Heart right ventricle (tissue), 16 donors: ENCODE measurements around the gene GLRA3. TPM values are rescaled to one million over a fixed set of nuclear protein-coding genes. Genes with fewer than 3 reads are reported as not detected.

Source experiments
- ATAC-seq, 8 donors: fragments of 200-7000 bp; cut with Tn5 transposase; one replicate each; pipeline ENCODE4 v1.9.1; 2020; ENCODE audit warnings: mild to moderate bottlenecking in 8 of 8, moderate library complexity in 8 of 8, moderate number of reproducible peaks in 1 of 8
- DNase-seq, 2 donors: peaks; one replicate each; pipeline ENCODE4 v3.0.0-alpha.2; 2020
- H3K27ac ChIP-seq, 10 donors: fragments of 200-600 bp; sonication (generic) in 2 of 10; one replicate each; pipeline versions ENCODE4 v1.5.0 to v1.8.0; 2020 to 2022; ENCODE audit warnings: mild to moderate bottlenecking in 3 of 10
- H3K27me3 ChIP-seq, 7 donors: fragments of 200-600 bp; one replicate each; pipeline ENCODE4 v1.8.0; 2021 to 2022; ENCODE audit warnings: mild to moderate bottlenecking in 2 of 7
- H3K36me3 ChIP-seq, 9 donors: fragments of 200-600 bp; sonication (generic) in 1 of 9; one replicate each; pipeline versions ENCODE4 v1.5.0 to v1.8.0; 2020 to 2022; ENCODE audit warnings: mild to moderate bottlenecking in 2 of 9
- H3K4me1 ChIP-seq, 9 donors: fragments of 200-600 bp; sonication (generic) in 1 of 9; one replicate each; pipeline versions ENCODE4 v1.5.0 to v1.8.0; 2020 to 2022; ENCODE audit warnings: mild to moderate bottlenecking in 4 of 9
- H3K4me3 ChIP-seq, 10 donors: fragments of 200-600 bp; sonication (generic) in 2 of 10; one replicate each; pipeline versions ENCODE4 v1.5.0 to v1.8.0; 2020 to 2022; ENCODE audit warnings: mild to moderate bottlenecking in 7 of 10, moderate library complexity in 2 of 10
- H3K9me3 ChIP-seq, 11 donors: fragments of 200-600 bp in 10 of 11; sonication (generic) in 2 of 11; one replicate each; pipeline versions ENCODE4 v1.5.0 to v1.8.0; 2013 to 2022; ENCODE audit warnings: mild to moderate bottlenecking in 2 of 11, control low read depth in 1 of 11, moderate library complexity in 1 of 11
- WGBS, 2 donors: extraction: QIAGEN DNeasy Blood & Tissue Kit; methylation state at CpG; one replicate each; pipeline ENCODE4 v1.1.7; 2013; ENCODE audit warnings: inconsistent platforms in 1 of 2; 5-methylcytosine and 5-hydroxymethylcytosine counted together
- intact Hi-C, 10 donors: fragments of 100-400 bp; cut with DNase I; formaldehyde crosslinking; loops; one replicate each; pipeline versions ENCODE4 v1.11.1 to v1.14.2; 2022
- polyA plus RNA-seq, 2 donors: library from polyadenylated mRNA; stranded (reverse); fragments of 200-250 nt; gene quantifications; one replicate each; pipeline ENCODE4 v1.2.3, GENCODE V29; 2013
- total RNA-seq, 10 donors: library from RNA; stranded (reverse); fragmentation: NEBNext Ultra II Directional in 3 of 10; extraction: Animal tissue kit (Norgen Biotek cat#: 25700) in 3 of 10; gene quantifications; one replicate each; pipeline versions ENCODE4 v1.2.1 to v1.2.4, GENCODE V29; 2021 to 2023
- TF ChIP-seq, protein P1 (sequence below), 9 donors: fragments of 200-600 bp; sonication (generic) in 2 of 9; IDR thresholded peaks; one replicate each; pipeline versions ENCODE4 v1.5.0 to v1.8.0; 2021 to 2022; ENCODE audit warnings: antibody characterized with exemption in 9 of 9, mild to moderate bottlenecking in 5 of 9, moderate library complexity in 1 of 9
- donor health status: Arrhythmogenic right ventricular cardiomyopathy.
- donor health status: ischemic (EF 13 %, LVEDD 7.1; RV severe dilation, severe dysfunction).
- donor health status: healthy with polysubstance abuse.
- donor health status: DM: no; HTN: yes; CAD: no.
- donor health status: DM: no; HTN: no; CAD: no.
- donor health status: ischemic (EF 25% LVEDD 6.9; RV normal size, moderate dysfunction).
- donor health status: ischemic (EF 25% LVEDD 5.7; RV mildly dilated, moderate dysfunction).
- donor health status: healthy.
- donor health status: DM: yes; HTN: yes; CAD: no.
- donor health status: Ischemic cardiomyopathy.
- donor health status: ischemic (EF 35%, LVEDD 5.7; RV mildly dilated, moderate dysfunction).
- donor health status: nonischemic (EF 11% LVEDD 7.7; RV severe dilation, severe dysfunction).
- donor health status: DM: yes; HTN: yes; CAD: no.
- donor health status: PGD.
- donor health status: ischemic (EF 29% LVEDD 5.4; RV normal size, mild dysfunction).
- donor health status: nonischemic (EF 23%, LVEDD 6.1; RV moderate dilation, normal function).

Gene GLRA3
- total and polyA plus RNA-seq, 12 donors: not detected

DNA sequence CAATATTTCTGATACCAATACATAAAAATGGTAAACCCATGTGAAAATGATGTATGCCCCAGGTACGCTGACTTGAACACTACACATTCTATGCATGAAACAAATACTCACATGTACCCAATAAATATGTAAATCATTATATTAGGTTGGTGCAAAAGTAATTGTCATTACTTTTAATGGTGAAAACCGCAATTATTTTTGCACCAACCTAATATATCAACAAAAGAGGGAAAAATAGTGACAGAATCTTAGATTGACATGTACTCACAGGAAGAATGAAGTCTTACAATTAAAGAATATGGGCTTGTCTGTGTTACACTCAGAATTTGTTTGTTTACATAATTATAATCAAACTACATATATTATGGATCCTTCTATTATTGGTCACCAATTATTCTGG lies 82.3 kb downstream of the GLRA3 start:
- H3K27me3 ChIP-seq: peaks cover 0 to 2% (median 0%) of the 10 kb centered on the region in 7 donors
- peaks cover 0 to 25% (median 3%) of the 10 kb centered on the region in 11 donors for H3K9me3 ChIP-seq
- no peaks in the 10 kb centered on the region for H3K4me1 ChIP-seq
- H3K36me3 ChIP-seq: no peaks in the 10 kb centered on the region
- H3K4me3 ChIP-seq: no peak overlapping the region
- intact Hi-C loops: no loop called here
- ATAC-seq (no peak), DNase-seq (no peak)
- no peak overlapping the region for H3K27ac ChIP-seq
- TF ChIP-seq, protein P1, sequence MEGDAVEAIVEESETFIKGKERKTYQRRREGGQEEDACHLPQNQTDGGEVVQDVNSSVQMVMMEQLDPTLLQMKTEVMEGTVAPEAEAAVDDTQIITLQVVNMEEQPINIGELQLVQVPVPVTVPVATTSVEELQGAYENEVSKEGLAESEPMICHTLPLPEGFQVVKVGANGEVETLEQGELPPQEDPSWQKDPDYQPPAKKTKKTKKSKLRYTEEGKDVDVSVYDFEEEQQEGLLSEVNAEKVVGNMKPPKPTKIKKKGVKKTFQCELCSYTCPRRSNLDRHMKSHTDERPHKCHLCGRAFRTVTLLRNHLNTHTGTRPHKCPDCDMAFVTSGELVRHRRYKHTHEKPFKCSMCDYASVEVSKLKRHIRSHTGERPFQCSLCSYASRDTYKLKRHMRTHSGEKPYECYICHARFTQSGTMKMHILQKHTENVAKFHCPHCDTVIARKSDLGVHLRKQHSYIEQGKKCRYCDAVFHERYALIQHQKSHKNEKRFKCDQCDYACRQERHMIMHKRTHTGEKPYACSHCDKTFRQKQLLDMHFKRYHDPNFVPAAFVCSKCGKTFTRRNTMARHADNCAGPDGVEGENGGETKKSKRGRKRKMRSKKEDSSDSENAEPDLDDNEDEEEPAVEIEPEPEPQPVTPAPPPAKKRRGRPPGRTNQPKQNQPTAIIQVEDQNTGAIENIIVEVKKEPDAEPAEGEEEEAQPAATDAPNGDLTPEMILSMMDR (IDR thresholded peaks at IDR 0.05): no peak
- 60 to 64% methylated on average over 2 of the region's 2 CpGs for WGBS, 2 donors

DNA sequence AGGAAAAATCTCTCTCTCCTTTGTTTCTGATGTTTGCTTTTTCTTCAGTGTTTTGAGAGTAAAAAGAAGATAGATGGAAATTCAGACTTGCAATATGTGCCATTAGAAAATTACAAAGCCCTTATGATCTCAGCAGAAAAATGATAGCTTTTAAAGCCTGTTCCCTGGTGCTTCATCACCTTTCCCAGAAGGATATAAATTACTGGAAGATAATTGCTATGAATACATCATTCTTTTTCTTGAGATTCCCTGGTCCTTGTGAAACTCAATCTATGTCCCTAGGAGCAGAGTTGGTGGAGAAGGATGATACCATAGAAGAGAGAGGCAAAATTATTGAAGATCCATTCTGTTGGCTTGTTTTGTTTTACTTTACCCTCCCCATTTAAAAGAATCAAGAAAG lies 86.5 kb downstream of the GLRA3 start:
- H3K27me3 ChIP-seq: peaks cover 0 to 2% (median 0%) of the 10 kb centered on the region in 7 donors
- ATAC-seq: no peak
- TF ChIP-seq, protein P1 (IDR thresholded peaks at IDR 0.05): no peak
- peaks cover 0 to 31% (median 3%) of the 10 kb centered on the region in 11 donors for H3K9me3 ChIP-seq
- DNase-seq: no peak
- H3K4me3 ChIP-seq: no peak overlapping the region
- no peaks in the 10 kb centered on the region for H3K36me3 ChIP-seq
- H3K27ac ChIP-seq: no peak overlapping the region
- no peaks in the 10 kb centered on the region for H3K4me1 ChIP-seq
- intact Hi-C loops: no loop called here

DNA sequence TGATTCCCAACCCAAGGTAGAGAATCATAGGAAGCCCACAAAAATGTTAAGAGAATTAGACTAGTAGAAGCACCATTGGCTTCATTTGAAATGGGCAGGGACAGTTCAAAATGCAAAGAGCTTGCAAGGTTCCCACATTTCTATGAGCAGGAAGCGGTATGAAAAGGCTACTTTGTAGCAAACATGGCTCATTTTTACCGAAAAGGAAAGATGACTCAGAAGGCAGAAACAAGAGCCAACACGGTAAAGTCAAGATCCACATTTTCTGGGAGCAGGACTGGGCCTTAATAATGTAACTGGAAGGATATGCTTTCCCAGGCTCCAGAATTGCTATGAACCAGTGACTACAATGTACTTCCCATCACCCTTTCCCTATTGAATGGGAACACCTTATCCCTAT lies 89.5 kb downstream of the GLRA3 start:
- ATAC-seq (no peak), DNase-seq (no peak)
- H3K27ac ChIP-seq: no peak overlapping the region
- TF ChIP-seq, protein P1 (IDR thresholded peaks at IDR 0.05): no peak
- intact Hi-C loops: no loop called here
- H3K9me3 ChIP-seq: peaks cover 0 to 14% (median 0%) of the 10 kb centered on the region in 11 donors
- no peaks in the 10 kb centered on the region for H3K4me1 ChIP-seq
- no peaks in the 10 kb centered on the region for H3K36me3 ChIP-seq
- no peak overlapping the region for H3K4me3 ChIP-seq
- no peaks in the 10 kb centered on the region for H3K27me3 ChIP-seq
- 83 to 90% methylated on average over 3 of the region's 3 CpGs for WGBS, 2 donors

DNA sequence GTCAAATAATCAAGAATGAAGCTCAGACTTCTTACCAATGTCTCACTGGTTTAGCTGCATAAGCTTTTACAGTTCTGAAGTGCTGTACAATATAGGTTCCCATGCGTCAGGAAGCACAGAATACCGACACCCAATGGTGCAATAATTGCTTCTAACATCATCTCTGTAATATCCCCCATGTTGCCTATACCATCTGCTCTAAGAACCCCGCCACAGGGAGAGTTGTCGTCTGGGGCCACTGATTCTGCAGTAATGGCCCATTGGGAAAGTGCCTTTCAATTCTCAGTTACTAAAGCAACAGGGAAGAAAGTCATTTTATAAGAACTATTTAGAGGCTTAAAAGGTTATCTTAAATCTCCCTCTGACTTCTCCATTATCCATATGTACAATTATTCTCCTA lies 94.9 kb downstream of the GLRA3 start:
- DNase-seq (no peak), ATAC-seq (no peak)
- Histone ChIP-seq H3K27ac (no peak overlapping the region), H3K27me3 (no peaks in the 10 kb centered on the region), H3K36me3 (no peaks in the 10 kb centered on the region), H3K9me3 (peaks cover 0 to 1% (median 0%) of the 10 kb centered on the region in 11 donors), H3K4me1 (no peaks in the 10 kb centered on the region), H3K4me3 (no peak overlapping the region)
- 79 to 84% methylated on average over 4 of the region's 4 CpGs for WGBS, 2 donors
- intact Hi-C loops: no loop called here
- TF ChIP-seq, protein P1 (IDR thresholded peaks at IDR 0.05): no peak
